IMR-90 (cell line): ENCODE results near the gene ATP8B4. TPM values are rescaled to one million over a fixed set of nuclear protein-coding genes. Genes with fewer than 3 reads are reported as not detected.

Experiments used
- ATAC-seq: fragments of 200-7000 bp; cut with Tn5 transposase; 2 replicates; pipeline ENCODE4 v1.9.1; 2020; ENCODE audit warnings: low read depth, mild to moderate bottlenecking, moderate library complexity
- BruUV-seq: library from RNA; stranded (reverse); fragments of 400-500 nt; replicated peaks from 2 replicates; lab custom pipeline; 2021; lab: Mats Ljungman, UMichigan
- CTCF ChIA-PET: fragments of 300-600 bp; formaldehyde crosslinking; extraction: SDS; loops from one replicate; lab custom pipeline; 2021; ENCODE audit warnings: antibody characterized with exemption; lab: Yijun Ruan, JAX
- POLR2A ChIA-PET: fragments of 300-600 bp; sonication (Branson Sonifier 250); formaldehyde crosslinking; loops from one replicate; lab custom pipeline; 2022; ENCODE audit warnings: antibody characterized with exemption; ENCODE audit not compliant: unreplicated experiment; lab: Charles Lee
- DNase-seq: peaks from one replicate; pipeline ENCODE4 v3.0.0; 2013
- H2AFZ ChIP-seq: replicated peaks from 2 replicates; pipeline ENCODE3; 2013; ENCODE audit warnings: low read length, mild to moderate bottlenecking; ENCODE audit not compliant: poor library complexity
- H2AK5ac ChIP-seq: 2 replicates; pipeline ENCODE4 v1.6.1; 2013; ENCODE audit warnings: low read depth, low read length, inconsistent platforms
- H2AK9ac ChIP-seq: replicated peaks from 2 replicates; pipeline ENCODE3; 2013; ENCODE audit warnings: mild to moderate bottlenecking, low read depth, low read length, moderate library complexity; ENCODE audit not compliant: poor library complexity
- H2BK120ac ChIP-seq: 2 replicates; pipeline ENCODE4 v1.6.1; 2013; ENCODE audit warnings: low read depth, low read length, inconsistent platforms
- H2BK15ac ChIP-seq: 3 replicates; pipeline ENCODE4 v1.6.1; 2013; ENCODE audit warnings: low read depth, low read length, inconsistent platforms
- H2BK20ac ChIP-seq: 2 replicates; pipeline ENCODE4 v1.6.1; 2013; ENCODE audit warnings: low read depth, mild to moderate bottlenecking, inconsistent platforms, low read length, moderate library complexity
- H2BK5ac ChIP-seq: 2 replicates; pipeline ENCODE4 v1.6.1; 2013; ENCODE audit warnings: mild to moderate bottlenecking, low read depth, low read length, inconsistent platforms; ENCODE audit not compliant: poor library complexity, severe bottlenecking
- H3K14ac ChIP-seq: replicated peaks from 2 replicates; pipeline ENCODE4 v1.6.1; 2013; ENCODE audit warnings: low read depth, low read length, inconsistent platforms
- H3K18ac ChIP-seq: 2 replicates; pipeline ENCODE4 v1.6.1; 2013; ENCODE audit warnings: low read depth, low read length, control low read depth
- H3K23ac ChIP-seq: 2 replicates; pipeline ENCODE4 v1.6.1; 2013; ENCODE audit warnings: low read depth, low read length, inconsistent platforms
- H3K27ac ChIP-seq: 2 replicates; pipeline ENCODE4 v1.5.1; 2013; ENCODE audit warnings: mild to moderate bottlenecking, control low read depth, low read length; ENCODE audit not compliant: insufficient read depth
- H3K27me3 ChIP-seq: 2 replicates; pipeline ENCODE4 v1.6.1; 2013; ENCODE audit warnings: low read length; ENCODE audit not compliant: control insufficient read depth, insufficient read depth
- H3K36me3 ChIP-seq: 2 replicates; pipeline ENCODE4 v1.6.1; 2013; ENCODE audit warnings: low read length, mixed read lengths; ENCODE audit not compliant: control insufficient read depth, insufficient read depth
- H3K4ac ChIP-seq: 2 replicates; pipeline ENCODE4 v1.6.1; 2013; ENCODE audit warnings: low read depth, low read length, inconsistent platforms
- H3K4me1 ChIP-seq: 2 replicates; pipeline ENCODE4 v1.6.1; 2013; ENCODE audit warnings: low read length, mixed read lengths; ENCODE audit not compliant: control insufficient read depth, insufficient read depth
- H3K4me2 ChIP-seq: 2 replicates; pipeline ENCODE4 v1.6.1; 2013; ENCODE audit warnings: low read depth, mild to moderate bottlenecking, control low read depth, low read length, moderate library complexity
- H3K4me3 ChIP-seq: 2 replicates; pipeline ENCODE4 v1.5.1; 2013; ENCODE audit warnings: low read depth, mild to moderate bottlenecking, control low read depth, low read length, moderate library complexity; ENCODE audit not compliant: insufficient read depth
- H3K56ac ChIP-seq: 2 replicates; pipeline ENCODE4 v1.6.1; 2013; ENCODE audit warnings: low read length, inconsistent platforms; ENCODE audit not compliant: insufficient read depth; ENCODE audit errors: extremely low read depth
- H3K79me1 ChIP-seq, 2 experiments: 2 replicates each; pipeline ENCODE4 v1.6.1; 2013; ENCODE audit warnings: low read length in 2 of 2, inconsistent platforms in 1 of 2, low read depth in 1 of 2
- H3K9ac ChIP-seq: 2 replicates; pipeline ENCODE4 v1.6.1; 2013; ENCODE audit warnings: low read depth, low read length, control low read depth
- H3K9me1 ChIP-seq: 2 replicates; pipeline ENCODE4 v1.6.1; 2013; ENCODE audit warnings: low read length, inconsistent platforms; ENCODE audit not compliant: insufficient read depth
- H3K9me3 ChIP-seq: 2 replicates; pipeline ENCODE4 v1.6.1; 2013; ENCODE audit warnings: low read length; ENCODE audit not compliant: control insufficient read depth, insufficient read depth
- H4K20me1 ChIP-seq: 2 replicates; pipeline ENCODE4 v1.6.1; 2013; ENCODE audit warnings: low read length, inconsistent platforms; ENCODE audit not compliant: insufficient read depth
- H4K5ac ChIP-seq: 2 replicates; pipeline ENCODE4 v1.6.1; 2013; ENCODE audit warnings: mild to moderate bottlenecking, low read depth, low read length, control low read depth
- H4K8ac ChIP-seq, 2 experiments: 2 replicates each; pipeline ENCODE4 v1.6.1; 2013; ENCODE audit warnings: low read depth in 2 of 2, low read length in 2 of 2, control low read depth in 1 of 2, inconsistent platforms in 1 of 2
- H4K91ac ChIP-seq: 2 replicates; pipeline ENCODE4 v1.6.1; 2013; ENCODE audit warnings: low read depth, low read length, inconsistent platforms; ENCODE audit not compliant: insufficient read depth
- BHLHE40 ChIP-seq: fragments of 150-350 bp; IDR thresholded peaks from 2 replicates; pipeline ENCODE4 v1.6.1; 2016; ENCODE audit warnings: mild to moderate bottlenecking, low read depth, low read length
- WGBS, 2 experiments: methylation state at CpG; one replicate each; pipeline versions ENCODE4 v1.1.5 to v1.1.7; 2013; ENCODE audit warnings: missing lambda C conversion rate in 2 of 2; ENCODE audit not compliant: insufficient read length in 1 of 2; ENCODE audit errors: extremely low coverage in 2 of 2; 5-methylcytosine and 5-hydroxymethylcytosine counted together
- dilution Hi-C: fragments of 300-500 bp; cut with HindIII; formaldehyde crosslinking; loops from one replicate; pipeline ENCODE4 v1.14.3; 2018; ENCODE audit warnings: low sequenced_read_pairs; ENCODE audit not compliant: unreplicated experiment
- in situ Hi-C: fragments of 300-500 bp; cut with MboI; formaldehyde crosslinking; loops from 3 replicates; pipeline ENCODE4 v1.14.3; 2019; ENCODE audit warnings: low sequenced_read_pairs, inconsistent platforms, mixed read lengths
- intact Hi-C: fragments of 100-400 bp; cut with micrococcal nuclease; formaldehyde crosslinking; loops from 2 replicates; pipeline ENCODE4 v1.10.0; 2022
- polyA plus RNA-seq, 3 experiments: library from polyadenylated mRNA; depleted of rRNA; stranded (reverse); fragments of >200 nt; gene quantifications; 2 replicates each; pipeline ENCODE4 v1.2.3, GENCODE V29; 2012; ENCODE audit warnings: low replicate concordance in 1 of 3
- total RNA-seq: library from RNA; depleted of rRNA; stranded (reverse); fragments of >200 nt; gene quantifications from 2 replicates; pipeline ENCODE4 v1.2.3, GENCODE V29; 2012
- TF ChIP-seq, protein P1 (sequence below): fragments of 150-350 bp; IDR thresholded peaks from 2 replicates; pipeline ENCODE4 v1.6.1; 2016; ENCODE audit warnings: low read depth, mild to moderate bottlenecking, low read length, moderate library complexity, borderline replicate concordance

ATP8B4 gene
- total and polyA plus RNA-seq, 2 of the 4 experiments (the other 2 are of a cell fraction) = 0.12 to 0.54 TPM

DNA sequence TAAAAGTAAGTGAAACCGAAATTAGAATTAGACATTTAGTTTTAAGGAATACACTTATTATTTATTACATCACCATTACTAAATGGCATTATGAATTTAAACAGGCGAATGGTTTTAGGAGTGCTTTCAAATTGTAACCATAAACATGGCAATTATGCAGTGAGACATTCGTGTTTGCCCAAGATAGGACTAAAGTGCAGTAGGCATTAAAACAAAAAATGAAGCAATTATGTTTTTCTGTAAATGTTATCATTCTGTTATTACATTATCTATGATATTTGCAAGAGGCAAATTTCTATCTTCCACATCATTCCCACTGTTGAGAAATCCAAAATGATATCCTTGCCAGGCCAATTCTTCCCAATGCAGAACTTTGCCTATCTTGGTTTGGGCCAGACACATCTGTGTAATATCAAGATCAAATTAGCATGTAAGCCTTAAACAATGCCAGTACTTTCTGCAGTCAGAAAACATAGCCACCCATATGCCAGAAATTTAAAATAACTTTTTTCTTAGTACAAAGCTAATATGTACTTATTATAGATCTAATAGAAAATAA, 156.9 kb downstream of the ATP8B4 start:
- H3K4ac ChIP-seq = no peak overlapping the region
- no peaks in the 10 kb centered on the region for H4K20me1 ChIP-seq
- no peak overlapping the region for H2BK5ac ChIP-seq
- H3K27me3 ChIP-seq = no peaks in the 10 kb centered on the region
- H3K14ac ChIP-seq = no peak overlapping the region
- no TSS peak for BruUV-seq
- no peak overlapping the region for H3K4me2 ChIP-seq
- no peak overlapping the region for H2BK15ac ChIP-seq
- no peaks in the 10 kb centered on the region for H3K9me1 ChIP-seq
- no peak overlapping the region for H3K9ac ChIP-seq
- no peak overlapping the region for H3K18ac ChIP-seq
- no peak for DNase-seq
- H2AFZ ChIP-seq = no peak overlapping the region
- no peak overlapping the region for H4K91ac ChIP-seq
- H3K56ac ChIP-seq = no peak overlapping the region
- no peak overlapping the region for H3K23ac ChIP-seq
- H3K4me1 ChIP-seq = no peaks in the 10 kb centered on the region
- ChIA-PET POLR2A (no interaction called here), CTCF (no interaction called here)
- H2BK20ac ChIP-seq = no peak overlapping the region
- dilution Hi-C loops (no loop called here), in situ Hi-C loops (no loop called here), intact Hi-C loops (no loop called here)
- no peaks in the 10 kb centered on the region for H3K36me3 ChIP-seq
- no peak overlapping the region for H4K5ac ChIP-seq
- no peaks in the 10 kb centered on the region for H3K79me1 ChIP-seq
- WGBS, 2 experiments = no CpG with 5 or more reads among the region's 3 CpGs
- peaks cover 5% of the 10 kb centered on the region for H3K9me3 ChIP-seq
- no peak overlapping the region for H3K4me3 ChIP-seq
- TF ChIP-seq, protein P1, sequence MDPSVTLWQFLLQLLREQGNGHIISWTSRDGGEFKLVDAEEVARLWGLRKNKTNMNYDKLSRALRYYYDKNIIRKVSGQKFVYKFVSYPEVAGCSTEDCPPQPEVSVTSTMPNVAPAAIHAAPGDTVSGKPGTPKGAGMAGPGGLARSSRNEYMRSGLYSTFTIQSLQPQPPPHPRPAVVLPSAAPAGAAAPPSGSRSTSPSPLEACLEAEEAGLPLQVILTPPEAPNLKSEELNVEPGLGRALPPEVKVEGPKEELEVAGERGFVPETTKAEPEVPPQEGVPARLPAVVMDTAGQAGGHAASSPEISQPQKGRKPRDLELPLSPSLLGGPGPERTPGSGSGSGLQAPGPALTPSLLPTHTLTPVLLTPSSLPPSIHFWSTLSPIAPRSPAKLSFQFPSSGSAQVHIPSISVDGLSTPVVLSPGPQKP = no peak
- no peak for TF ChIP-seq BHLHE40
- ATAC-seq = no peak; the same call in 1 of the 2 replicates
- no peak overlapping the region for H4K8ac ChIP-seq
- no peak overlapping the region for H2BK120ac ChIP-seq
- no peak overlapping the region for H2AK9ac ChIP-seq
- H3K27ac ChIP-seq = no peak overlapping the region
- H2AK5ac ChIP-seq = no peak overlapping the region
